Measurements from ENCODE around the gene ANKRD13C.

The ANKRD13C gene

GRCh38 chr1:70220015-70220414 is 134.5 kb downstream of the ANKRD13C start:
- DNase-seq = no peak

GRCh38 chr1:70211541-70211940 is 143.0 kb downstream of the ANKRD13C start:
- no peak for DNase-seq

GRCh38 chr1:70210820-70211219 is 143.7 kb downstream of the ANKRD13C start:
- no peak for DNase-seq

Measured in anterior cingulate cortex (tissue), 58 donors.